ENCODE data around the gene HELZ.
"Not testable (repeated sequence)": the region's sequence is repeated elsewhere in the genome, so short reads cannot be mapped to it uniquely, and the experiment has no call there.

Gene HELZ, protein sequence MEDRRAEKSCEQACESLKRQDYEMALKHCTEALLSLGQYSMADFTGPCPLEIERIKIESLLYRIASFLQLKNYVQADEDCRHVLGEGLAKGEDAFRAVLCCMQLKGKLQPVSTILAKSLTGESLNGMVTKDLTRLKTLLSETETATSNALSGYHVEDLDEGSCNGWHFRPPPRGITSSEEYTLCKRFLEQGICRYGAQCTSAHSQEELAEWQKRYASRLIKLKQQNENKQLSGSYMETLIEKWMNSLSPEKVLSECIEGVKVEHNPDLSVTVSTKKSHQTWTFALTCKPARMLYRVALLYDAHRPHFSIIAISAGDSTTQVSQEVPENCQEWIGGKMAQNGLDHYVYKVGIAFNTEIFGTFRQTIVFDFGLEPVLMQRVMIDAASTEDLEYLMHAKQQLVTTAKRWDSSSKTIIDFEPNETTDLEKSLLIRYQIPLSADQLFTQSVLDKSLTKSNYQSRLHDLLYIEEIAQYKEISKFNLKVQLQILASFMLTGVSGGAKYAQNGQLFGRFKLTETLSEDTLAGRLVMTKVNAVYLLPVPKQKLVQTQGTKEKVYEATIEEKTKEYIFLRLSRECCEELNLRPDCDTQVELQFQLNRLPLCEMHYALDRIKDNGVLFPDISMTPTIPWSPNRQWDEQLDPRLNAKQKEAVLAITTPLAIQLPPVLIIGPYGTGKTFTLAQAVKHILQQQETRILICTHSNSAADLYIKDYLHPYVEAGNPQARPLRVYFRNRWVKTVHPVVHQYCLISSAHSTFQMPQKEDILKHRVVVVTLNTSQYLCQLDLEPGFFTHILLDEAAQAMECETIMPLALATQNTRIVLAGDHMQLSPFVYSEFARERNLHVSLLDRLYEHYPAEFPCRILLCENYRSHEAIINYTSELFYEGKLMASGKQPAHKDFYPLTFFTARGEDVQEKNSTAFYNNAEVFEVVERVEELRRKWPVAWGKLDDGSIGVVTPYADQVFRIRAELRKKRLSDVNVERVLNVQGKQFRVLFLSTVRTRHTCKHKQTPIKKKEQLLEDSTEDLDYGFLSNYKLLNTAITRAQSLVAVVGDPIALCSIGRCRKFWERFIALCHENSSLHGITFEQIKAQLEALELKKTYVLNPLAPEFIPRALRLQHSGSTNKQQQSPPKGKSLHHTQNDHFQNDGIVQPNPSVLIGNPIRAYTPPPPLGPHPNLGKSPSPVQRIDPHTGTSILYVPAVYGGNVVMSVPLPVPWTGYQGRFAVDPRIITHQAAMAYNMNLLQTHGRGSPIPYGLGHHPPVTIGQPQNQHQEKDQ (N-terminal part only)

DNA sequence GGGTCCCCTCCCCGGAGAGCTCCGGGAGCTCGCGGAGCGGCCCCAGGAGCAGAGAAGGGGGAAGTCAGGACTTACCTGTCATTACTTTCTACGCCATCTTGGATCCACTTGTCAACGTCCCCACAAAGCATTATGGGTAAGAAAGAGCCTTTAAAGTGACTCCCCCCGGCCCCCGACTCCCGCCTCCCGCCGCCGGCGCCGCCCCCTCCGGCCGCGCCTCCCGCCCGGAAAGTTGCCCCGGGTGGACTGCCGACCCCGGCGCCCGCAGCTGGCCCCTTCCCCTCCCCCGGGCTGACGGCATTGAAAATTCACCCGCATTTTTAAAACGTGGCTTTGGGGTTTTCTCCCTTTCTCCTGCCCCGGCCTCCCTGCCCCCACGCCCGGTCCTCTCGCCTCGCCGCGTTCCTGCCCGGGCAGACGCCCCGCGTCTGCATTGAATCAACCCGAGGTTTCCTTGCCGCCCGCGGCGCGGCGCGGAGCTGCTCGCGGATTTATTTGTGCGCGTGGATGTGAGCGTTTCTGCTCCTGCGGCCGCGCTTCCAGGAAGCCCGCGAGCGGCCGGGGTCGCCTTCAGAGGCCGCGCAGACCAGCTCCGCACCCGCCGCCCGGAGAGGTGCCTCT lies at the start of gene HELZ:
TSS of gene HELZ (minus strand) at position 124 of the 621 bp plus-strand sequence. CDS start 26,392 bp downstream, outside the sequence.
- DNase-seq (ENCODE audit: low read depth, low spot score) = no peak
- Histone ChIP-seq H3K9ac (ENCODE audit: insufficient read length, low read depth) (peak within 1 kb of the TSS; percentile 86), H3K4me3 (ENCODE audit: insufficient read length, low read depth) (peak within 1 kb of the TSS; percentile 87), H3K4me1 (ENCODE audit: insufficient read depth, insufficient read length) (peaks cover 3% of the 10 kb centered on the region), H3K27me3 (ENCODE audit: insufficient read depth, insufficient read length) (no peaks in the 10 kb centered on the region), H3K9me3 (ENCODE audit: insufficient read depth, low read length) (no peaks in the 10 kb centered on the region), H3K36me3 (ENCODE audit: insufficient read depth, insufficient read length, low read length) (peaks cover 9% of the 10 kb centered on the region)
- TF ChIP-seq ZNF274 (IDR thresholded peaks at IDR 0.05; ENCODE audit: low read depth, low read length) = no peak
- peak; percentile 64 for TF ChIP-seq YY1 (IDR thresholded peaks at IDR 0.05; ENCODE audit: insufficient read depth, insufficient read length)
- TF ChIP-seq SUZ12 (IDR thresholded peaks at IDR 0.05; ENCODE audit: extremely low read depth, insufficient read depth, insufficient read length) = no peak

DNA sequence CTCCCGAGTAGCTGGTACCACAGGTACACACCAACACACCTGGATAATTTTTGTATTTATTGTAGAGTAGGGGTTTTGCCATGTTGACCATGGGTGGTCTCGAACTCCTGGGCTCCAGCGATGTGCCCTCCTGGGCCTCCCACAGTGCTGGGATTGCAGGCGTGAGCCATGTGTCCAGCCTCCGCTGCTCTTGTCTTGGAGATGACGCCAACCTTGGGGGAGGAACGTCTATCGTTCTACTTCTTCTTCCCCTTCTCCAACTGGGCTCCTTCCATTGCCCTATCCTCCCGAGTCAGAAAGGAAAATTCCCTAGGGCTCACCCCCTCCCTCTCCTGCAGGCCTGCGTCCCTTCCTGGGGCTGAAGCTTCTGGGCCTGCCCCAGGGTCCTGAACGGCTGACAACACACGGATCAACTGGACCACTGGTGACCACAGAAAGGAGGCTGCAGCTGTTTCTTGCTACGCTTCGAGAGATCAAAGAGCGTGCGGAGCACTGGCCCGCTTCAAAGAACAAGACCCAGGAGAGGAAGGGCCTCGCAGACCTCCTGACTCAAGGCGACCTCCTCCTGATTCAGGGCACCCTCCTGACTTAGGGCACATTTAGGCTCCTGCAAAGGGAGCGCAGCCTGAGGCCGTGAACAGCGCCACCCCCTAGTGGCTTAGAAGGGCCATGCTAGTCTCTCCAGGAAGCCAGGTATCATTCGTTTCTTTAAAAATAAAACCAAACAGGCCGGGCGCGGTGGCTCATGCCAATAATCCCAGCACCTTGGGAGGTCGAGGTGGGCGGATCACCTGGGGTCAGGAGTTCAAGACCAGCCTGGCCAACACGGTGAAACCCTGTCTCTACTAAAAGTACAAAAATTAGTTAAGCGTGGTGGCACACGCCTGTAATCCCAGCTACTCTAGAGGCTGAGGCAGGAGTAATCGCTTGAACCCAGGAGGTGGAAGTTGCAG lies 48.5 kb upstream of the HELZ start:
- H3K36me3 ChIP-seq (ENCODE audit: insufficient read depth, insufficient read length, low read length) = no peaks in the 10 kb centered on the region
- peaks cover 8% of the 10 kb centered on the region for H3K4me1 ChIP-seq (ENCODE audit: insufficient read depth, insufficient read length)
- TF ChIP-seq YY1 (IDR thresholded peaks at IDR 0.05; ENCODE audit: insufficient read depth, insufficient read length) (no peak), ZNF274 (IDR thresholded peaks at IDR 0.05; ENCODE audit: low read depth, low read length) (no peak), SUZ12 (IDR thresholded peaks at IDR 0.05; ENCODE audit: extremely low read depth, insufficient read depth, insufficient read length) (no peak)
- no peak for DNase-seq (ENCODE audit: low read depth, low spot score)
- no peaks in the 10 kb centered on the region for H3K27me3 ChIP-seq (ENCODE audit: insufficient read depth, insufficient read length)
- H3K4me3 ChIP-seq (ENCODE audit: insufficient read length, low read depth) = no peak overlapping the region
- no peaks in the 10 kb centered on the region; the same call in 1 of the 2 replicates for H3K9me3 ChIP-seq (ENCODE audit: insufficient read depth, low read length)
- H3K9ac ChIP-seq (ENCODE audit: insufficient read length, low read depth) = no peak overlapping the region

DNA sequence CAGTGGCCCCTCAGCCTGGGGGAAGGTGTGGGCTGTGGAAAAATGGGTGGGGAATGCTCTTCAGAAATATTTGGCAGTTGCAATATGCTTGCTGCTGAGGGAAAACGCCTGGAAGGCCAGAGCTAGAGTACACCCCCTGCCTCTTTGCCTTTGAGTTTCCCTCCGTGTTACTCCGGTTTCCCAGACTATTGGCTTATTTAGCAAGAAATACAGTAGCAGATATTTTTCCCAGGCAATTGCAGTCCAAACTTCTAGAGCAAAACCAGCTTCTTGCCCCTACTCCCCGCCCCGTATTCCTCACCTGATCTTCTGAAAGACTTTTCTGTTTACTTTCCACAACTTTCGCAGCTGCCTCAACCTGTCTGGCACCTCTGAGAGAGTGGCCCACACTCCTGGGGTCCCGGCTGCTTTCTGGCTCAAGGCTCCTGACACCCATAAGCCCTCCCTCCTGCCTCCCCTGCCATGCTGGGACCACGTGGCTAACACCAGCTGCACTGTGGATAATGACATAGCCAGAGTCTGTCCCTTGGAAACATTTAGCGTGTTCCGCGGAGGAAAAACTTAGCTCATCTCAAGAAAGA lies 45.8 kb upstream of the HELZ start:
- TF ChIP-seq YY1 (IDR thresholded peaks at IDR 0.05; ENCODE audit: insufficient read depth, insufficient read length) (no peak), SUZ12 (IDR thresholded peaks at IDR 0.05; ENCODE audit: extremely low read depth, insufficient read depth, insufficient read length) (no peak), ZNF274 (IDR thresholded peaks at IDR 0.05; ENCODE audit: low read depth, low read length) (no peak)
- H3K9me3 ChIP-seq (ENCODE audit: insufficient read depth, low read length) = no peaks in the 10 kb centered on the region; the same call in 1 of the 2 replicates
- no peak overlapping the region for H3K9ac ChIP-seq (ENCODE audit: insufficient read length, low read depth)
- no peaks in the 10 kb centered on the region for H3K36me3 ChIP-seq (ENCODE audit: insufficient read depth, insufficient read length, low read length)
- DNase-seq (ENCODE audit: low read depth, low spot score) = no peak
- H3K4me3 ChIP-seq (ENCODE audit: insufficient read length, low read depth) = no peak overlapping the region
- H3K4me1 ChIP-seq (ENCODE audit: insufficient read depth, insufficient read length) = peaks cover 10% of the 10 kb centered on the region
- H3K27me3 ChIP-seq (ENCODE audit: insufficient read depth, insufficient read length) = no peaks in the 10 kb centered on the region

DNA sequence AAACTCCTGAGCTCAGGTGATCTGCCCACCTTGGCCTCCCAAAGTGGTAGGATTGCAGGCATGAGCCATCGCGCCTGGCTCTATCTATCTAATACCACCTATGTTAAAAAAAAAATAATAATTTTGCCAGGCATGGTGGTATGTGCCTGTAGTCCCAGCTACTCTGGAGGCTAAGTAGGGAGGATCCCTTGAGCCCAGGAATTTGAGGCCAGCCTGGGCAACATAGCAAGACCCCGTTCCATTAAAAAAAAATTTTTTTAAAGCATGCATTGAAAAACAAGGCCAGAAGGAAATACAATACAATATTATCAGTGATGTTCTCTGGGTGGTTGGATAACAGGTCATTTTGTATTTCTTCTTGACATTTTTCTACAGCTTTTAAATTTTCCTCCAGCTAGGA lies 45.2 kb upstream of the HELZ start:
- TF ChIP-seq YY1 (IDR thresholded peaks at IDR 0.05; ENCODE audit: insufficient read depth, insufficient read length) (no peak), ZNF274 (IDR thresholded peaks at IDR 0.05; ENCODE audit: low read depth, low read length) (no peak), SUZ12 (IDR thresholded peaks at IDR 0.05; ENCODE audit: extremely low read depth, insufficient read depth, insufficient read length) (no peak)
- Histone ChIP-seq H3K9ac (ENCODE audit: insufficient read length, low read depth) (no peak overlapping the region), H3K4me3 (ENCODE audit: insufficient read length, low read depth) (no peak overlapping the region), H3K4me1 (ENCODE audit: insufficient read depth, insufficient read length) (peaks cover 10% of the 10 kb centered on the region), H3K36me3 (ENCODE audit: insufficient read depth, insufficient read length, low read length) (no peaks in the 10 kb centered on the region), H3K27me3 (ENCODE audit: insufficient read depth, insufficient read length) (no peaks in the 10 kb centered on the region), H3K9me3 (ENCODE audit: insufficient read depth, low read length) (no peaks in the 10 kb centered on the region; the same call in 1 of the 2 replicates)
- no peak for DNase-seq (ENCODE audit: low read depth, low spot score)

DNA sequence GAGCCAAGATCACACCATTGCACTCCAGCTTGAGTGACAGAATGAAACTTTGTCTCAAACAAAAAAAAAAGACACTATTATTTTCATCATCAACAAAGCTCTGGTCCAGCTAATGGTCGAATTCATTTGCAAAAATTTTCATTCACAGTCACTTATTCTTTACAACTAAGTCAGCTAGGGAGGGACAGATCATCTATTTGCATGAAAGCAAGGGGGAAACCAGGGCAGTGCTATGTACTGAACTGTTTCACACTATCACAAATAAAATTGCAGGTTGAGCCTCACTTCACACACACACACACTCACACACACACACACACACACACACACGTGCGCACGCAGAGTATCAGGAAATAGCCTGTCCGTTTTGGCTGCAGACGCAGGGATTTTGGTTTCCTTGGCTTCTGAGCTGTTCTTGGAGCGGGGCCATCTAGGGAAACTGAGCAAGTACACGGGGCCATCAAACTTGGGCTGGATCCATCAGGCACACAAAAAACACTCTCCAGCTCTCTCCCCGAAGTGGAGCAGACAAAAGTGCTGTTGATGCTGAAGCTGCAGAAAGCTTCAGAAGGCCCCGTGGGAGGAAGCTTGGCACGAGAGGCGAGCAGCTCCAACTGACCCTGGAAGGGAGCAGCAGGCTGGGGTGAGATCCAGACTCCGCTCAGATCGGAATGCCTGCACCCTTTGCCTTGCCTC lies 44.3 kb upstream of the HELZ start:
- Histone ChIP-seq H3K4me3 (ENCODE audit: insufficient read length, low read depth) (no peak overlapping the region), H3K4me1 (ENCODE audit: insufficient read depth, insufficient read length) (peaks cover 10% of the 10 kb centered on the region), H3K9ac (ENCODE audit: insufficient read length, low read depth) (no peak overlapping the region), H3K9me3 (ENCODE audit: insufficient read depth, low read length) (no peaks in the 10 kb centered on the region), H3K36me3 (ENCODE audit: insufficient read depth, insufficient read length, low read length) (no peaks in the 10 kb centered on the region), H3K27me3 (ENCODE audit: insufficient read depth, insufficient read length) (no peaks in the 10 kb centered on the region)
- no peak for DNase-seq (ENCODE audit: low read depth, low spot score)
- no peak for TF ChIP-seq YY1 (IDR thresholded peaks at IDR 0.05; ENCODE audit: insufficient read depth, insufficient read length)
- no peak for TF ChIP-seq SUZ12 (IDR thresholded peaks at IDR 0.05; ENCODE audit: extremely low read depth, insufficient read depth, insufficient read length)
- TF ChIP-seq ZNF274 (IDR thresholded peaks at IDR 0.05; ENCODE audit: low read depth, low read length) = no peak

DNA sequence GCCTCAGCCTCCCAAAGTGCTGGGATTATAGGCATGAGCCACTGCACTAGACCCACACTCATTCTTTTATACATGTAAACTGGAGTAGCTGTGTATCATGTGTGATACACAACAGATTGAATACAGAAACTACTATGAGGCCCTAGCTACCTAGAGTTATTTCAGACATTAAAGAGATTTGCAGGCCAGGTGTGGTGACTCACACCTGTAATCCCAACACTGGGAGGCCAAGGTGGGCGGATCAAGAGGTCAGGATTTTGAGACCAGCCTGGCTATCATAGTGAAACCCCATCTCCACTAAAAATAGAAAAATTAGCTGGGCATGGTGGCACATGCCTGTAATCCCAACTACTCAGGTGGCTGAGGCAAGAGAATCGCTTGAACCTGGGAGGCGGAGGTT lies 41.8 kb upstream of the HELZ start:
- not testable (repeated sequence) for H3K36me3 ChIP-seq (ENCODE audit: insufficient read depth, insufficient read length, low read length); H3K9ac ChIP-seq (ENCODE audit: insufficient read length, low read depth); DNase-seq (ENCODE audit: low read depth, low spot score); H3K4me1 ChIP-seq (ENCODE audit: insufficient read depth, insufficient read length); H3K9me3 ChIP-seq (ENCODE audit: insufficient read depth, low read length); H3K27me3 ChIP-seq (ENCODE audit: insufficient read depth, insufficient read length); H3K4me3 ChIP-seq (ENCODE audit: insufficient read length, low read depth)

Data from NT2/D1 (cell line).